Panc1 (cell line): ENCODE results near the gene ADAM23. TPM values are rescaled to one million over a fixed set of nuclear protein-coding genes. Genes with fewer than 3 reads are reported as not detected.

Experiments
- ATAC-seq: fragments of 200-7000 bp; cut with Tn5 transposase; 2 replicates; pipeline ENCODE4 v1.9.1; 2020; ENCODE audit warnings: mild to moderate bottlenecking, moderate library complexity
- BruUV-seq: library from RNA; stranded (reverse); fragments of 400-500 nt; replicated peaks from 2 replicates; lab custom pipeline; 2021; lab: Mats Ljungman, UMichigan
- CTCF ChIA-PET: fragments of 300-600 bp; sonication (Branson Sonifier 250); formaldehyde crosslinking; loops from one replicate; lab custom pipeline; 2022; ENCODE audit warnings: antibody characterized with exemption; lab: Charles Lee
- POLR2A ChIA-PET: fragments of 300-600 bp; sonication (Branson Sonifier 250); formaldehyde crosslinking; loops from one replicate; lab custom pipeline; 2022; ENCODE audit warnings: antibody characterized with exemption; lab: Charles Lee
- DNase-seq: peaks from one replicate; pipeline ENCODE4 v3.0.0-alpha.2; 2010; ENCODE audit warnings: low read depth, low spot score
- H3K27ac ChIP-seq: 2 replicates; pipeline ENCODE4 v1.5.1; 2011; ENCODE audit warnings: mild to moderate bottlenecking, low read length, inconsistent platforms
- H3K27me3 ChIP-seq: fragments of 200-500 bp; sonication (Bioruptor generic); 2 replicates; pipeline ENCODE4 v1.6.0; 2014; ENCODE audit warnings: low read length, inconsistent platforms; ENCODE audit not compliant: control insufficient read depth, insufficient read depth
- H3K36me3 ChIP-seq: fragments of 200-500 bp; sonication (Bioruptor generic); 2 replicates; pipeline ENCODE4 v1.5.1; 2014; ENCODE audit warnings: inconsistent platforms, mild to moderate bottlenecking, low read length, moderate library complexity; ENCODE audit not compliant: control insufficient read depth, insufficient read depth
- H3K4me1 ChIP-seq: 2 replicates; pipeline ENCODE4 v1.5.1; 2011; ENCODE audit warnings: inconsistent platforms, mild to moderate bottlenecking, low read length, moderate library complexity; ENCODE audit not compliant: control insufficient read depth, insufficient read depth
- H3K4me3 ChIP-seq, 2 experiments: 2 replicates each; pipeline ENCODE4 v1.5.1; 2011 to 2012; ENCODE audit warnings: low read depth in 2 of 2, low read length in 2 of 2, mild to moderate bottlenecking in 2 of 2, inconsistent platforms in 1 of 2, moderate library complexity in 1 of 2
- H3K9me3 ChIP-seq: fragments of 200-500 bp; sonication (Bioruptor generic); 2 replicates; pipeline ENCODE4 v1.5.1; 2014; ENCODE audit warnings: low read depth, mild to moderate bottlenecking, inconsistent platforms, low read length, moderate library complexity; ENCODE audit not compliant: control insufficient read depth, insufficient read depth
- CTCF ChIP-seq: fragments of 450-650 bp; IDR thresholded peaks from 2 replicates; pipeline ENCODE4 v1.5.1; 2017; ENCODE audit warnings: mild to moderate bottlenecking
- POLR2AphosphoS5 ChIP-seq: IDR thresholded peaks from 2 replicates; pipeline ENCODE4 v1.6.1; 2012; ENCODE audit warnings: mild to moderate bottlenecking, low read depth, low read length, moderate library complexity
- REST ChIP-seq, 2 experiments: IDR thresholded peaks; 2 replicates each; pipeline ENCODE4 v1.6.1; 2011 to 2012; ENCODE audit warnings: low read depth in 2 of 2, control low read depth in 1 of 2, low read length in 1 of 2, mild to moderate bottlenecking in 1 of 2, moderate library complexity in 1 of 2; ENCODE audit not compliant: insufficient read depth in 1 of 2
- SIN3A ChIP-seq: IDR thresholded peaks from 2 replicates; pipeline ENCODE4 v1.6.1; 2012; ENCODE audit warnings: low read depth, mild to moderate bottlenecking, low read length, moderate library complexity, borderline replicate concordance; ENCODE audit not compliant: insufficient read depth
- TCF7L2 ChIP-seq: IDR thresholded peaks from 2 replicates; pipeline ENCODE4 v1.6.1; 2011; ENCODE audit warnings: mild to moderate bottlenecking, low read depth, low read length, inconsistent platforms
- in situ Hi-C: cut with HindIII; loops from 2 replicates; pipeline ENCODE4 v1.10.0; 2016; ENCODE audit warnings: low sequenced_read_pairs, low pct_unique_long_range_greater_than_20kb
- intact Hi-C: fragments of 100-400 bp; cut with micrococcal nuclease; formaldehyde crosslinking; loops from one replicate; pipeline ENCODE4 v1.10.0; 2022; ENCODE audit not compliant: unreplicated experiment
- total RNA-seq: library from RNA; stranded (reverse); gene quantifications from one replicate; pipeline ENCODE4 v1.2.1, GENCODE V29; 2021; ENCODE audit not compliant: unreplicated experiment

Gene ADAM23
- total RNA-seq, 1 experiment from 2014 or later, result 0.18 TPM

GRCh38 chr2:206472094-206472493 is 28.8 kb downstream of the ADAM23 start:
- ChIA-PET POLR2A (no interaction called here), CTCF (no interaction called here)
- DNase-seq (no peak), ATAC-seq (no peak)
- Histone ChIP-seq H3K4me1 (no peaks in the 10 kb centered on the region), H3K27ac (no peak overlapping the region), H3K4me3 (no peak overlapping the region), H3K9me3 (no peaks in the 10 kb centered on the region), H3K36me3 (no peaks in the 10 kb centered on the region), H3K27me3 (peaks cover 2% of the 10 kb centered on the region; the same call in 1 of the 2 replicates)
- no TSS peak for BruUV-seq
- intact Hi-C loops, result no loop called here
- in situ Hi-C loops, result no loop called here
- no peak for TF ChIP-seq CTCF
- TF ChIP-seq REST (IDR thresholded peaks at IDR 0.05; ENCODE audit: insufficient read depth in 1 of 2, low read depth in 2 of 2, low read length in 1 of 2), result no peak
- TF ChIP-seq TCF7L2, result no peak
- no peak for TF ChIP-seq POLR2AphosphoS5
- TF ChIP-seq SIN3A, result no peak

- no TSS peak for BruUV-seq
- POLR2A ChIA-PET, result no interaction called here
- CTCF ChIA-PET, result no interaction called here
These were observed 30.8 kb downstream of the ADAM23 start for GRCh38 chr2:206474099-206474498.

More at GRCh38 chr2:206474099-206474498, 30.8 kb downstream of the ADAM23 start:
- H3K4me1 ChIP-seq, result no peaks in the 10 kb centered on the region
- no peak overlapping the region for H3K4me3 ChIP-seq
- no peak overlapping the region for H3K27ac ChIP-seq
- in situ Hi-C loops, result no loop called here
- H3K9me3 ChIP-seq, result no peaks in the 10 kb centered on the region
- intact Hi-C loops, result no loop called here
- no peak for ATAC-seq
- H3K27me3 ChIP-seq, result peaks cover 2% of the 10 kb centered on the region; the same call in 1 of the 2 replicates
- TF ChIP-seq CTCF, result no peak
- TF ChIP-seq SIN3A, result no peak
- no peak for TF ChIP-seq POLR2AphosphoS5
- TF ChIP-seq REST (IDR thresholded peaks at IDR 0.05; ENCODE audit: insufficient read depth in 1 of 2, low read depth in 2 of 2, low read length in 1 of 2), result no peak
- no peak for TF ChIP-seq TCF7L2
- DNase-seq, result no peak
- no peaks in the 10 kb centered on the region for H3K36me3 ChIP-seq
